Left lung (tissue), 10 donors: ENCODE measurements around the gene MGAT4B. TPM values are rescaled to one million over a fixed set of nuclear protein-coding genes. Genes with fewer than 3 reads are reported as not detected.

Experiments used
- ATAC-seq: fragments of 200-7000 bp; cut with Tn5 transposase; one replicate; pipeline ENCODE4 v1.9.1; 2020; ENCODE audit warnings: moderate library complexity
- DNase-seq, 4 donors: peaks; one replicate each; pipeline ENCODE4 v3.0.0-alpha.2; 2013 to 2020
- H3K27ac ChIP-seq, 2 donors: fragments of 200-600 bp; sonication (generic) in 1 of 2; one replicate each; pipeline versions ENCODE4 v1.5.0 to v1.8.0; 2020 to 2021
- H3K27me3 ChIP-seq, 2 donors: fragments of 200-600 bp; sonication (generic) in 1 of 2; one replicate each; pipeline versions ENCODE4 v1.5.0 to v1.8.0; 2020 to 2021
- H3K36me3 ChIP-seq, 2 donors: fragments of 200-600 bp; sonication (generic) in 1 of 2; one replicate each; pipeline versions ENCODE4 v1.5.0 to v1.8.0; 2020 to 2021
- H3K4me1 ChIP-seq, 2 donors: fragments of 200-600 bp; one replicate each; pipeline ENCODE4 v1.8.0; 2021
- H3K4me3 ChIP-seq, 2 donors: fragments of 200-600 bp; sonication (generic) in 1 of 2; one replicate each; pipeline versions ENCODE4 v1.5.0 to v1.8.0; 2020 to 2021; ENCODE audit warnings: mild to moderate bottlenecking in 1 of 2
- H3K9me3 ChIP-seq, 2 donors: fragments of 200-600 bp; sonication (generic) in 1 of 2; one replicate each; pipeline versions ENCODE4 v1.5.0 to v1.8.0; 2020 to 2021
- intact Hi-C, 2 donors: fragments of 100-400 bp; cut with DNase I; formaldehyde crosslinking; loops; one replicate each; pipeline versions ENCODE4 v1.11.2 to v1.14.2; 2022
- polyA plus RNA-seq, 6 donors: library from polyadenylated mRNA; unstranded; fragments of 120-200 nt; gene quantifications; one replicate each; pipeline ENCODE4 v1.2.1, GENCODE V29; 2013; ENCODE audit not compliant: insufficient read length in 6 of 6
- total RNA-seq, 2 donors: library from RNA; stranded (reverse); fragmentation: NEBNext Ultra II Directional; extraction: Animal tissue kit (Norgen Biotek cat#: 25700); gene quantifications; one replicate each; pipeline ENCODE4 v1.2.1, GENCODE V29; 2021
- TF ChIP-seq, protein P1 (sequence below), 2 donors: fragments of 200-600 bp; sonication (generic) in 1 of 2; IDR thresholded peaks; one replicate each; pipeline versions ENCODE4 v1.5.0 to v1.8.0; 2021; ENCODE audit warnings: antibody characterized with exemption in 2 of 2
- donor health status: DM: no; HTN: yes; CAD: no.
- donor health status: DM: no; HTN: no; CAD: no.

The MGAT4B gene
- total and polyA plus RNA-seq, 8 donors, result 90.5 to 191 (median 108) TPM

DNA sequence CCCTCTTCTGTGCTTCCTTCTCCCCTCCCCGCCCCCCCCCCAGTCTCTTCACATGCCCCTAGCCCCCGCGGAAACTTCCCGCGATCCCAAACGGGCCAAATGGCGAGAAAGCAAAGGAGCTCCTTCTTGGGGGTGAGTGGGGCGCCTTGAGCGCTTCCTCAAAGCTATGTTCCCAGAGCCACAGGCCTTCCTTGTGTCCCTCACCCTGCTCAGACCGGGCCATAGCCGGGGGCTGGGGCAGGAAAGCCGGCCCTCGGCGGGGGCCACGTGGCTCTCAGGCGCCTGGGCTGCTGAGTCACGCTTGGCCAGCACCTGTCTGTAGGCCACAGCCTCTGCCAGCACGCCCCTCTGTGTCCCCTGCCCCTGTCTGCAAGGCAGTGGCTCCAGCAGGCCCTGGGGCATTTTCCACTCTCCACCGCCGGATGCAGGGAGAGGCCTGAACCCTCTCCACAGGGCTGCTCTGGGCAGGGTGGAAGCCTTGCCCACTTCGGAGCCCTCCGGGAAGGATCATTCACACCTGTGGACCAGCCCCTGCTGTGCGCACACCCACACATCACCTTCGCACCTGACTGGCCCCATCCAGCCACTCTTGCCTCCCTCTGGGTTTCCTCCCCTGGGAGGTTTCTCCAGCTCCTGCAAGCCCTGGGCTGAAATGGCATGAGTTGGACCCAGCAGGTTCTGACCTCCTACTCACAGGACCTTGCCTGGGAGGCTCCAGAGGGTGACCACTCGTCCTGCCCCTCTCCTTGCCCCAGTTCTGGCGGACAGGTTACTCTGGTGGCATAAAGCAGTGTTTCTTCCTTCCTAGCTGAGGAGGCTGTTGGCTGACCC, 12.8 kb upstream of the MGAT4B start:
- H3K27ac ChIP-seq, result peak overlapping the region; percentile 98 to 100
- H3K36me3 ChIP-seq, result peaks cover 8 to 30% of the 10 kb centered on the region in 2 donors
- H3K27me3 ChIP-seq, result no peaks in the 10 kb centered on the region
- H3K4me3 ChIP-seq, result peak overlapping the region; percentile 17 to 96
- H3K4me1 ChIP-seq, result peaks cover 40 to 70% of the 10 kb centered on the region in 2 donors
- peak; percentile 52 for ATAC-seq
- intact Hi-C loops, result no loop called here
- no peaks in the 10 kb centered on the region for H3K9me3 ChIP-seq
- DNase-seq, result peak in 3 of 4 donors; percentile 46 to 94 (median 86)
- TF ChIP-seq, protein P1, sequence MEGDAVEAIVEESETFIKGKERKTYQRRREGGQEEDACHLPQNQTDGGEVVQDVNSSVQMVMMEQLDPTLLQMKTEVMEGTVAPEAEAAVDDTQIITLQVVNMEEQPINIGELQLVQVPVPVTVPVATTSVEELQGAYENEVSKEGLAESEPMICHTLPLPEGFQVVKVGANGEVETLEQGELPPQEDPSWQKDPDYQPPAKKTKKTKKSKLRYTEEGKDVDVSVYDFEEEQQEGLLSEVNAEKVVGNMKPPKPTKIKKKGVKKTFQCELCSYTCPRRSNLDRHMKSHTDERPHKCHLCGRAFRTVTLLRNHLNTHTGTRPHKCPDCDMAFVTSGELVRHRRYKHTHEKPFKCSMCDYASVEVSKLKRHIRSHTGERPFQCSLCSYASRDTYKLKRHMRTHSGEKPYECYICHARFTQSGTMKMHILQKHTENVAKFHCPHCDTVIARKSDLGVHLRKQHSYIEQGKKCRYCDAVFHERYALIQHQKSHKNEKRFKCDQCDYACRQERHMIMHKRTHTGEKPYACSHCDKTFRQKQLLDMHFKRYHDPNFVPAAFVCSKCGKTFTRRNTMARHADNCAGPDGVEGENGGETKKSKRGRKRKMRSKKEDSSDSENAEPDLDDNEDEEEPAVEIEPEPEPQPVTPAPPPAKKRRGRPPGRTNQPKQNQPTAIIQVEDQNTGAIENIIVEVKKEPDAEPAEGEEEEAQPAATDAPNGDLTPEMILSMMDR (IDR thresholded peaks at IDR 0.05), result no peak

GRCh38 chr5:179818746-179819295, 12.2 kb upstream of the MGAT4B start:
- H3K36me3 ChIP-seq, result peaks cover 4 to 26% of the 10 kb centered on the region in 2 donors
- H3K4me1 ChIP-seq, result peaks cover 37 to 64% of the 10 kb centered on the region in 2 donors
- TF ChIP-seq, protein P1 (IDR thresholded peaks at IDR 0.05), result peak in 1 of 2 donors; percentile 13
- H3K27me3 ChIP-seq, result no peaks in the 10 kb centered on the region
- DNase-seq (peak; percentile 81 to 99 (median 96)), ATAC-seq (peak; percentile 71)
- H3K27ac ChIP-seq, result peak overlapping the region; percentile 98 to 100
- peak overlapping the region; percentile 17 to 96 for H3K4me3 ChIP-seq
- intact Hi-C loops, result no loop called here
- H3K9me3 ChIP-seq, result no peaks in the 10 kb centered on the region

DNA sequence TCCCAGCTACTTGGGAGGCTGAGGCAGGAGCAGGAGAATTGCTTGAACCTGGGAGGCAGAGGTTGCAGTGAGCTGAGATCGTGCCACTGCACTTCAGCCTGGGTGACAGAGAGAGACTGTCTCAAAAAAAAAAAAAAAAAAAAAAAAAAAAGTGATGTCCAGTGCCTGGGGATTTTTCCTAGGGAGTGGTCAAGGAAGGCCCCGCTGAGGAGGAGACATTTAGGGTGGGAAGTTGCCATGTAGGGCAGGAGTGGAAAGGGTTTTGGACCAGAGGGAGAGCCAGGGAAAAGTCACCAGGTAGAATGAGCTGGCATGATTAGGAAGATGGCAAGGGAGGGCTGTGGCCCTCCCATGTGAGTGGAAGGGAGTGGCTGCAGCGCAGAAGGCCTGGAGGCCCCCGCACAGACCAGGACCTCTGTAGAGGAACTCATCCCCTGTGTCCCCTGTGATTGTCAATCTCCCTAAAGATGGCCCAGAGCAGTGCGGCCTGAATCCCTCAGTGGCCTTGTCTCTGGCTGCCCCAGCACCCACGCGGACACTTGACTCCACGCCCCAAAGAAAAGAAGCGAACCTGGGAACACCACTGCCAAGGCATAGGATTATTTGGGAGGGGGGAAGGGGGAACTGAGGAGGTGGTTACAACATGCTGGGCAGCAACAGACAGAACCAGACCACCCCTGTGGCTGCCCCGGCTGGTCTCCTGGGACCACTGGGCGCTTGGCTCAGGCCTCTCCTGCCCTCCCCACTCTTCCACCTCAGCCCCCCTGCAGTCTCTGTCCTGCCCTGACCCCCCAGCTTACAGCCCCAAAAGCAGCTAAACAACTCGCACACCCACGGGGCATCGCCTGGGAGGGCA, 11.5 kb upstream of the MGAT4B start:
- peak overlapping the region; percentile 98 to 100 for H3K27ac ChIP-seq
- H3K9me3 ChIP-seq, result no peaks in the 10 kb centered on the region
- H3K36me3 ChIP-seq, result peaks cover 0 to 26% of the 10 kb centered on the region in 2 donors
- H3K27me3 ChIP-seq, result no peaks in the 10 kb centered on the region
- no peak for ATAC-seq
- intact Hi-C loops, result no loop called here
- peak overlapping the region; percentile 16 to 96 for H3K4me3 ChIP-seq
- DNase-seq, result peak in 2 of 4 donors; percentile 36 to 61
- TF ChIP-seq, protein P1 (IDR thresholded peaks at IDR 0.05), result no peak
- H3K4me1 ChIP-seq, result peaks cover 32 to 57% of the 10 kb centered on the region in 2 donors

GRCh38 chr5:179817470-179817840, 10.8 kb upstream of the MGAT4B start:
- peak in 2 of 4 donors; percentile 34 to 79 for DNase-seq
- peak overlapping the region; percentile 38 to 43 for H3K4me3 ChIP-seq
- ATAC-seq, result no peak
- TF ChIP-seq, protein P1 (IDR thresholded peaks at IDR 0.05), result no peak
- H3K36me3 ChIP-seq, result peaks cover 0 to 25% of the 10 kb centered on the region in 2 donors
- no peaks in the 10 kb centered on the region for H3K27me3 ChIP-seq
- H3K27ac ChIP-seq, result no peak overlapping the region
- intact Hi-C loops, result no loop called here
- peaks cover 27 to 50% of the 10 kb centered on the region in 2 donors for H3K4me1 ChIP-seq
- H3K9me3 ChIP-seq, result no peaks in the 10 kb centered on the region
